H1 (cell line): Measurements from ENCODE around the gene LDLR.

ENCODE experiments used
- EZH2 ChIP-seq: fragments of 200-600 bp; sonication (generic); IDR thresholded peaks from 2 replicates; pipeline ENCODE4 v1.7.1; 2012; ENCODE audit warnings: low read depth, mild to moderate bottlenecking, moderate library complexity, low read length, inconsistent platforms; ENCODE audit not compliant: severe bottlenecking
- RAD21 ChIP-seq, 2 experiments: IDR thresholded peaks in 1 of 2; conservative IDR thresholded peaks in 1 of 2; 2 replicates each; pipeline ENCODE4 v1.6.1; 2011; ENCODE audit warnings: low read depth in 2 of 2, low read length in 2 of 2, improper control_type of control experiment in 1 of 2, inconsistent platforms in 1 of 2, mild to moderate bottlenecking in 1 of 2, moderate library complexity in 1 of 2
- TF ChIP-seq, protein P1 (sequence below), 3 experiments: IDR thresholded peaks; 1 replicate in 2 of 3; 2 replicates in 1 of 3; pipeline versions ENCODE4 v1.5.1 to v1.6.1; 2011; ENCODE audit warnings: low read length in 3 of 3, mild to moderate bottlenecking in 3 of 3, inconsistent platforms in 2 of 3, low read depth in 1 of 3, moderate library complexity in 1 of 3; ENCODE audit not compliant: insufficient read depth in 1 of 3; ENCODE audit errors: control extremely low read depth in 1 of 3

DNA sequence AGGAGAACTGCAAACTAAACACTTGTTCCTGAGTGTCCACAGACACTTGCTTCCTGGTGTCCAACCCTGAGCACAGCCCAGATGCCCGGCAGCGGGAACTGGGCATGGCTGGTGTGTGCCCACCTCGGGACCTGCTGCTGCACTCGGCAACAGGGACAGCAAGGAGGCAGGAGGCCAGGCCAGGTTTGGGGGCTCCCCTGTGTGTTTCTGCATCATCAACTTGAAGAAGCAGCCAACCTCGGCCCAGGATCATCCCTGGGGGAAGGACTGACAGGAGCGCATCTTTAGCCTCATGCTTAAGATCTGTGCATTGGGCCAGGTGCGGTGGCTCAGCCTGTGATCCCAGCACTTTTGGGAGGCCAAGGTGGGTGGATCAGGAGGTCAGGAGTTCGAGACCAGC is 35.1 kb upstream of the LDLR start:
- TF ChIP-seq EZH2 (no peak), RAD21 (IDR thresholded peaks at IDR 0.05 in 1 of 2, conservative IDR thresholded peaks at IDR 0.05 in 1 of 2; ENCODE audit: low read depth in 2 of 2, low read length in 2 of 2) (no peak)
- TF ChIP-seq, protein P1, sequence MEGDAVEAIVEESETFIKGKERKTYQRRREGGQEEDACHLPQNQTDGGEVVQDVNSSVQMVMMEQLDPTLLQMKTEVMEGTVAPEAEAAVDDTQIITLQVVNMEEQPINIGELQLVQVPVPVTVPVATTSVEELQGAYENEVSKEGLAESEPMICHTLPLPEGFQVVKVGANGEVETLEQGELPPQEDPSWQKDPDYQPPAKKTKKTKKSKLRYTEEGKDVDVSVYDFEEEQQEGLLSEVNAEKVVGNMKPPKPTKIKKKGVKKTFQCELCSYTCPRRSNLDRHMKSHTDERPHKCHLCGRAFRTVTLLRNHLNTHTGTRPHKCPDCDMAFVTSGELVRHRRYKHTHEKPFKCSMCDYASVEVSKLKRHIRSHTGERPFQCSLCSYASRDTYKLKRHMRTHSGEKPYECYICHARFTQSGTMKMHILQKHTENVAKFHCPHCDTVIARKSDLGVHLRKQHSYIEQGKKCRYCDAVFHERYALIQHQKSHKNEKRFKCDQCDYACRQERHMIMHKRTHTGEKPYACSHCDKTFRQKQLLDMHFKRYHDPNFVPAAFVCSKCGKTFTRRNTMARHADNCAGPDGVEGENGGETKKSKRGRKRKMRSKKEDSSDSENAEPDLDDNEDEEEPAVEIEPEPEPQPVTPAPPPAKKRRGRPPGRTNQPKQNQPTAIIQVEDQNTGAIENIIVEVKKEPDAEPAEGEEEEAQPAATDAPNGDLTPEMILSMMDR (IDR thresholded peaks at IDR 0.05; ENCODE audit: control extremely low read depth in 1 of 3, insufficient read depth in 1 of 3, low read depth in 1 of 3, low read length in 3 of 3), result no peak
